Endodermal cell (in vitro differentiated cells): ENCODE measurements around the gene IFNA6. TPM values are rescaled to one million over a fixed set of nuclear protein-coding genes. Genes with fewer than 3 reads are reported as not detected.

Source experiments
- DNase-seq: peaks from one replicate; pipeline ENCODE4 v3.0.0-alpha.2; 2017
- H3K27ac ChIP-seq: 2 replicates; pipeline ENCODE4 v1.5.1; 2013; ENCODE audit warnings: mild to moderate bottlenecking, low read depth, low read length, moderate library complexity
- H3K27me3 ChIP-seq: 2 replicates; pipeline ENCODE4 v1.6.1; 2013; ENCODE audit warnings: mild to moderate bottlenecking, low read length, moderate library complexity; ENCODE audit not compliant: insufficient read depth, control insufficient read depth, poor library complexity, severe bottlenecking
- H3K36me3 ChIP-seq: 2 replicates; pipeline ENCODE4 v1.7.0; 2013; ENCODE audit warnings: mild to moderate bottlenecking, low read length, moderate library complexity; ENCODE audit not compliant: control insufficient read depth, insufficient read depth
- H3K4me1 ChIP-seq: one replicate; pipeline ENCODE4 v1.7.0; 2013; ENCODE audit warnings: low read length; ENCODE audit not compliant: control insufficient read depth, insufficient read depth
- H3K4me3 ChIP-seq: 2 replicates; pipeline ENCODE4 v1.5.1; 2013; ENCODE audit warnings: mild to moderate bottlenecking, low read length, moderate library complexity
- H3K9ac ChIP-seq: 2 replicates; pipeline ENCODE4 v1.6.1; 2013; ENCODE audit warnings: mild to moderate bottlenecking, low read length, moderate library complexity; ENCODE audit not compliant: poor library complexity, severe bottlenecking; ENCODE audit errors: extremely low read depth
- H3K9me3 ChIP-seq: 2 replicates; pipeline ENCODE4 v1.6.1; 2013; ENCODE audit warnings: mild to moderate bottlenecking, low read length, moderate library complexity; ENCODE audit not compliant: control insufficient read depth
- H3K27ac Mint-ChIP-seq: 2 replicates; pipeline ENCODE4 v1.8.0; 2020; ENCODE audit warnings: mixed read lengths
- H3K27me3 Mint-ChIP-seq: 2 replicates; pipeline ENCODE4 v1.8.0; 2021; ENCODE audit warnings: mild to moderate bottlenecking, mixed read lengths; ENCODE audit not compliant: insufficient read depth
- H3K36me3 Mint-ChIP-seq: 2 replicates; pipeline ENCODE4 v1.8.0; 2020; ENCODE audit warnings: low read depth, mixed read lengths
- H3K4me1 Mint-ChIP-seq: 2 replicates; pipeline ENCODE4 v1.8.0; 2020; ENCODE audit warnings: mixed read lengths
- H3K4me3 Mint-ChIP-seq: 2 replicates; pipeline ENCODE4 v1.8.0; 2020; ENCODE audit warnings: mild to moderate bottlenecking, moderate library complexity, mixed read lengths
- H3K9me3 Mint-ChIP-seq: 2 replicates; pipeline ENCODE4 v1.8.0; 2020; ENCODE audit warnings: mild to moderate bottlenecking, mixed read lengths
- WGBS, 2 experiments: methylation state at CpG; one replicate each; pipeline versions ENCODE4 v1.1.5 to v1.1.7; 2013; ENCODE audit warnings: missing lambda C conversion rate in 2 of 2, mixed read lengths in 1 of 2; ENCODE audit not compliant: insufficient coverage in 1 of 2, insufficient read length in 1 of 2; 5-methylcytosine and 5-hydroxymethylcytosine counted together
- total RNA-seq, 2 donors: library from RNA; stranded (reverse); fragmentation: NEBNext Ultra II Directional in 1 of 2; extraction: Animal tissue kit (Norgen Biotek cat#: 25700) in 1 of 2; gene quantifications; 2 replicates in 1 of 2; 3 replicates in 1 of 2; pipeline ENCODE4 v1.2.1, GENCODE V29; 2021
- TF ChIP-seq, protein P1 (sequence below): fragments of 200-600 bp; sonication (generic); conservative IDR thresholded peaks from 2 replicates; pipeline ENCODE4 v1.5.0; 2021; ENCODE audit warnings: antibody characterized with exemption, mild to moderate bottlenecking

IFNA6 gene
- total RNA-seq, 2 donors from 2014 or later = not detected

DNA sequence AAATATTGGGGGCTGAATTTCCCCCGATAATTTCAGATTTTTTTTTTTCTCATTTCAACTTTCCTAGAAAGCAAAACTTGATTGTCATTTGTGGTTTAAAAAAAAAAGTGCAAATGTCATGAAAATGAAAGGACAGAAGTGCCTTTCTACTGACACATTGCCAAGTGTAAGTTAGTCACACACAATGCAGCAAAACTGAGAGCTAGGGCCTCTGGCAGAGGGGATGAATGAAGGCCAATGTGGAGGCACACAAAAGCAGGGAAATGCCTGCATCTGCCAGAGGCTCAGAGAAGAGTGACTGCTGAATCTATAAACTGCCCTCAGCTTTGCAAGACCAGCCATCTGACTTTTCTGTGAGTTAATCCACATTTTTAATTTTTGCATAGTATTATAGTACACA, 38.8 kb downstream of the IFNA6 start:
- Mint-ChIP-seq H3K27me3 (peaks cover 52% of the 10 kb centered on the region), H3K4me1 (no peaks in the 10 kb centered on the region), H3K36me3 (no peaks in the 10 kb centered on the region), H3K9me3 (peaks cover 11% of the 10 kb centered on the region), H3K27ac (no peak overlapping the region), H3K4me3 (no peak overlapping the region)
- Histone ChIP-seq H3K27me3 (peaks cover 29% of the 10 kb centered on the region), H3K36me3 (no peaks in the 10 kb centered on the region), H3K27ac (no peak overlapping the region), H3K9me3 (no peaks in the 10 kb centered on the region), H3K4me3 (no peak overlapping the region), H3K9ac (no peak overlapping the region), H3K4me1 (no peaks in the 10 kb centered on the region)
- no peak for DNase-seq
- WGBS, 2 experiments = 88 to 100% methylated on average over 1 of the region's 1 CpG
- TF ChIP-seq, protein P1, sequence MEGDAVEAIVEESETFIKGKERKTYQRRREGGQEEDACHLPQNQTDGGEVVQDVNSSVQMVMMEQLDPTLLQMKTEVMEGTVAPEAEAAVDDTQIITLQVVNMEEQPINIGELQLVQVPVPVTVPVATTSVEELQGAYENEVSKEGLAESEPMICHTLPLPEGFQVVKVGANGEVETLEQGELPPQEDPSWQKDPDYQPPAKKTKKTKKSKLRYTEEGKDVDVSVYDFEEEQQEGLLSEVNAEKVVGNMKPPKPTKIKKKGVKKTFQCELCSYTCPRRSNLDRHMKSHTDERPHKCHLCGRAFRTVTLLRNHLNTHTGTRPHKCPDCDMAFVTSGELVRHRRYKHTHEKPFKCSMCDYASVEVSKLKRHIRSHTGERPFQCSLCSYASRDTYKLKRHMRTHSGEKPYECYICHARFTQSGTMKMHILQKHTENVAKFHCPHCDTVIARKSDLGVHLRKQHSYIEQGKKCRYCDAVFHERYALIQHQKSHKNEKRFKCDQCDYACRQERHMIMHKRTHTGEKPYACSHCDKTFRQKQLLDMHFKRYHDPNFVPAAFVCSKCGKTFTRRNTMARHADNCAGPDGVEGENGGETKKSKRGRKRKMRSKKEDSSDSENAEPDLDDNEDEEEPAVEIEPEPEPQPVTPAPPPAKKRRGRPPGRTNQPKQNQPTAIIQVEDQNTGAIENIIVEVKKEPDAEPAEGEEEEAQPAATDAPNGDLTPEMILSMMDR = no peak

DNA sequence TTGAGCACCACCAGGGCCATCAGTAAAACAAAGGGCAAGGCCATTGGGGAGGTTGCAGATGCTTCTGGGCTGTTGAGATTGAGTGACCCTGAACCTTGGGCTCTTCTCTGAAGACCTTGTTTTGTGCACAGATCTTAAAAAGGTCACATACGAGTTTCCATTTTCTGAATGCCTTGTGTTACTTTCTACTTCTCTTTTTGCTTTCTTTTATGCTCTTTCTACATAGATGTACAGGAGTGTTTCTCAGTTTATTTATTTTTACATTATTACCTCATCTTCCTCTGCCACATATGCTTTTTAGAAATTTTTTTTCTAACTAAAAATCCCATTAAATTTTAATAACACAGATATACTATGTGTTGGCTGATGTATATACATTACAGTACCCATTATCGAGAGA, 45.5 kb downstream of the IFNA6 start, which contains the start of gene IFNA5:
TSS of gene IFNA5 (minus strand) at position 101 of the 400 bp plus-strand sequence. CDS start at position 44, 57 bp downstream.
- Histone ChIP-seq H3K27ac (no peak within 1 kb of the TSS), H3K9ac (no peak within 1 kb of the TSS), H3K36me3 (no peaks in the 10 kb centered on the region), H3K9me3 (no peaks in the 10 kb centered on the region), H3K4me3 (no peak within 1 kb of the TSS), H3K4me1 (no peaks in the 10 kb centered on the region), H3K27me3 (peaks cover 67% of the 10 kb centered on the region)
- 84 to 100% methylated on average over 1 to 2 of the region's 2 CpGs for WGBS, 2 experiments
- no peaks in the 10 kb centered on the region for H3K4me1 Mint-ChIP-seq
- peaks cover 65% of the 10 kb centered on the region for H3K27me3 Mint-ChIP-seq
- TF ChIP-seq, protein P1 = no peak
- DNase-seq = no peak
- H3K27ac Mint-ChIP-seq = no peak within 1 kb of the TSS
- no peak within 1 kb of the TSS for H3K4me3 Mint-ChIP-seq
- no peaks in the 10 kb centered on the region for H3K9me3 Mint-ChIP-seq
- no peaks in the 10 kb centered on the region for H3K36me3 Mint-ChIP-seq

Other genes starting within 250 kb of the IFNA6 start
- gene IFNW1, start 209.1 kb downstream of the IFNA6 start, total RNA-seq = not detected
- not detected for gene IFNA21, start 184.2 kb downstream of the IFNA6 start, total RNA-seq
- not detected for gene IFNA4, start 163.3 kb downstream of the IFNA6 start, total RNA-seq
- not detected for gene IFNA7, start 148.7 kb downstream of the IFNA6 start, total RNA-seq
- not detected for gene IFNA10, start 143.7 kb downstream of the IFNA6 start, total RNA-seq
- gene IFNA16, start 133.6 kb downstream of the IFNA6 start, total RNA-seq = not detected
- not detected for gene IFNA17, start 122.7 kb downstream of the IFNA6 start, total RNA-seq
- gene IFNA14, start 110.9 kb downstream of the IFNA6 start, total RNA-seq = not detected
- gene IFNA5, start 45.6 kb downstream of the IFNA6 start, total RNA-seq = not detected
- 10 to 100 TPM; 24.6 to 32.0 TPM for gene KLHL9, start 15.5 kb downstream of the IFNA6 start, total RNA-seq
- not detected for gene IFNA13, start 17.2 kb upstream of the IFNA6 start, total RNA-seq
- not detected for gene IFNA2, start 34.5 kb upstream of the IFNA6 start, total RNA-seq
- not detected for gene IFNA8, start 58.2 kb upstream of the IFNA6 start, total RNA-seq
- gene IFNA1, start 89.6 kb upstream of the IFNA6 start, total RNA-seq = not detected
- gene IFNE, start 131.4 kb upstream of the IFNA6 start, total RNA-seq = 1 to 10 TPM; 1.5 to 2.0 TPM